Naive thymus-derived CD4-positive, alpha-beta T cell (primary cell): ENCODE measurements around the gene GRIA1. TPM values are rescaled to one million over a fixed set of nuclear protein-coding genes. Genes with fewer than 3 reads are reported as not detected.

Experiments
- ATAC-seq: fragments of 150-1000 bp; cut with Tn5 transposase; 2 replicates; pipeline ENCODE4 v1.10.0; 2021; ENCODE audit warnings: mild to moderate bottlenecking, moderate library complexity
- CTCF ChIA-PET: fragments of 350-600 bp; sonication (Branson Sonifier 250); formaldehyde crosslinking; loops from one replicate; lab custom pipeline; 2021; ENCODE audit warnings: antibody characterized with exemption; lab: Charles Lee
- POLR2A ChIA-PET: fragments of 350-600 bp; sonication (Branson Sonifier 250); formaldehyde crosslinking; loops from one replicate; lab custom pipeline; 2021; ENCODE audit warnings: antibody characterized with exemption, inconsistent platforms; lab: Charles Lee
- DNase-seq, 9 donors: peaks; one replicate each; pipeline versions ENCODE4 v3.0.0 to v3.0.0-alpha.2; 2020 to 2022; ENCODE audit warnings: mixed read lengths in 1 of 9
- H3K27ac ChIP-seq: one replicate; pipeline ENCODE4 v1.7.0; 2013; ENCODE audit warnings: mild to moderate bottlenecking, low read depth, low read length, moderate library complexity
- H3K27me3 ChIP-seq, 2 donors: one replicate each; pipeline ENCODE4 v1.7.0; 2013; ENCODE audit warnings: low read length in 2 of 2, mild to moderate bottlenecking in 2 of 2, moderate library complexity in 2 of 2; ENCODE audit not compliant: control insufficient read depth in 2 of 2, insufficient read depth in 2 of 2
- H3K36me3 ChIP-seq, 3 experiments: 1 replicate in 2 of 3; 2 replicates in 1 of 3; pipeline ENCODE4 v1.7.0; 2013; ENCODE audit warnings: low read length in 3 of 3, mild to moderate bottlenecking in 3 of 3, moderate library complexity in 1 of 3; ENCODE audit not compliant: insufficient read depth in 3 of 3, control insufficient read depth in 2 of 3
- H3K4me1 ChIP-seq, 2 donors: one replicate each; pipeline ENCODE4 v1.7.0; 2013; ENCODE audit warnings: low read length in 2 of 2, mild to moderate bottlenecking in 2 of 2, moderate library complexity in 1 of 2; ENCODE audit not compliant: control insufficient read depth in 2 of 2, insufficient read depth in 2 of 2
- H3K4me3 ChIP-seq: 2 replicates; pipeline ENCODE4 v1.7.0; 2013; ENCODE audit warnings: mild to moderate bottlenecking, low read length
- H3K9me3 ChIP-seq, 3 experiments: 1 replicate in 2 of 3; 2 replicates in 1 of 3; pipeline ENCODE4 v1.7.0; 2013; ENCODE audit warnings: low read length in 3 of 3; ENCODE audit not compliant: control insufficient read depth in 2 of 3
- H3K27ac Mint-ChIP-seq, 9 donors: one replicate each; pipeline ENCODE4 v1.8.0; 2020 to 2022; ENCODE audit warnings: mixed read lengths in 9 of 9, mild to moderate bottlenecking in 8 of 9, moderate library complexity in 5 of 9, inconsistent platforms in 2 of 9
- H3K27me3 Mint-ChIP-seq, 5 donors: one replicate each; pipeline ENCODE4 v1.8.0; 2021 to 2022; ENCODE audit warnings: mixed read lengths in 5 of 5, mild to moderate bottlenecking in 1 of 5
- H3K36me3 Mint-ChIP-seq, 5 donors: one replicate each; pipeline ENCODE4 v1.8.0; 2020 to 2022; ENCODE audit warnings: mixed read lengths in 5 of 5, mild to moderate bottlenecking in 3 of 5, inconsistent platforms in 1 of 5
- H3K4me1 Mint-ChIP-seq, 7 donors: one replicate each; pipeline ENCODE4 v1.8.0; 2020 to 2022; ENCODE audit warnings: mixed read lengths in 7 of 7, mild to moderate bottlenecking in 3 of 7, inconsistent platforms in 1 of 7
- H3K4me3 Mint-ChIP-seq, 10 donors: one replicate each; pipeline ENCODE4 v1.8.0; 2020 to 2022; ENCODE audit warnings: mild to moderate bottlenecking in 10 of 10, mixed read lengths in 10 of 10, moderate library complexity in 6 of 10, inconsistent platforms in 2 of 10
- H3K9me3 Mint-ChIP-seq, 11 donors: one replicate each; pipeline ENCODE4 v1.8.0; 2020 to 2022; ENCODE audit warnings: mixed read lengths in 11 of 11, mild to moderate bottlenecking in 4 of 11, inconsistent platforms in 1 of 11, moderate library complexity in 1 of 11
- intact Hi-C, 2 donors: fragments of 100-400 bp; cut with micrococcal nuclease; formaldehyde crosslinking; loops; one replicate each; pipeline ENCODE4 v1.15.1; 2023
- polyA plus RNA-seq, 2 donors: library from polyadenylated mRNA; unstranded; fragments of 300-500 nt; fragmentation: Illumina TruSeq; gene quantifications; one replicate each; pipeline ENCODE4 v1.2.3, GENCODE V29; 2021
- total RNA-seq, 6 experiments: library from RNA in 5 of 6; stranded (reverse) in 5 of 6; gene quantifications; 1 replicate in 5 of 6; 2 replicates in 1 of 6; pipeline ENCODE4 v1.2.3 and lab custom pipeline; 2021 to 2026

Gene GRIA1
- total and polyA plus RNA-seq, 7 experiments from 2014 or later, result not detected

DNA sequence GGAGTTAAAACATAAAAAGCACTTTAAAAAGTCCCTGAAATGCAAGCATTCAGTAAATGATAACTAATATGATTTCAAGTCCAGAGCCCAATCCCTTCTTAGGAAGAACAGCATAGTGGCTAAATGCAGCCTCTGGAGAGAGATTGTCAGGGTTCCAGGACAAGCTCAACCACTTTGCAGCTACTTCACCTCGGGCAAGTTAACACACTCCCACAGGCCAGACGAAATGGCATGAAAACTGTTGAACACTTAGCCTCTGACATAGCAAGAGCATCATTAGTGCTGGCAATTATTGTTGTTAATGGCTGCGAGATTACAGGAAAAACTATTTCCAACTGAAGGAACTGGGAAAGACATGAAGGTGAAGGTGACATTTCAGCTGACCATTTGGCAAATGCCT is 205.8 kb downstream of the GRIA1 start:
- Mint-ChIP-seq H3K9me3 (peaks cover 0 to 6% (median 0%) of the 10 kb centered on the region in 11 donors), H3K27me3 (peaks cover 0 to 19% (median 13%) of the 10 kb centered on the region in 5 donors), H3K4me1 (no peaks in the 10 kb centered on the region), H3K4me3 (no peak overlapping the region), H3K27ac (no peak overlapping the region), H3K36me3 (no peaks in the 10 kb centered on the region)
- no peaks in the 10 kb centered on the region for H3K9me3 ChIP-seq
- DNase-seq (no peak), ATAC-seq (no peak)
- no peaks in the 10 kb centered on the region for H3K36me3 ChIP-seq
- H3K4me3 ChIP-seq, result no peak overlapping the region
- ChIA-PET POLR2A (no interaction called here), CTCF (no interaction called here)
- H3K4me1 ChIP-seq, result no peaks in the 10 kb centered on the region
- intact Hi-C loops, result no loop called here
- no peaks in the 10 kb centered on the region for H3K27me3 ChIP-seq
- no peak overlapping the region for H3K27ac ChIP-seq

DNA sequence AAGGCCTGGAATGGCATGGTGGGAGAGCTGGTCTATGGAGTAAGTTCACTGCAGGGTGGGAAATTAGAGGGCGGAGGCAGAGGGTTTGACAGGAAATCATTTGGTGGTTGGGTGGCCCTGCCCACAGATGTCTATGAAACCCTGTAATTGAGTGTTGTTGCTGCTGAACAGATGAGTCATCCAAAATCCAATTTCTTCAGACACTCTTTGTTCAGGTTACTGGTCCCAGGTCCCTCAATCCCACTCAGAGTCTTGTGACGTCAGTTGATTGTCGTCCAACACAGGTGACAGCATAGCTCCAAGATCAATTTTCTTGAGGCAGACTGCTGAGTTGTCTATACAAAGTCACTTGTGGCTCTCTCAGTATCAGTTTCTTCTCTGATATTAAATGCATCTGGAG is 208.6 kb downstream of the GRIA1 start:
- no peak for DNase-seq
- Mint-ChIP-seq H3K27ac (no peak overlapping the region), H3K4me1 (no peaks in the 10 kb centered on the region), H3K36me3 (peaks cover 0 to 4% (median 0%) of the 10 kb centered on the region in 5 donors), H3K27me3 (peaks cover 0 to 19% (median 10%) of the 10 kb centered on the region in 5 donors), H3K4me3 (no peak overlapping the region), H3K9me3 (peaks cover 0 to 6% (median 0%) of the 10 kb centered on the region in 11 donors)
- Histone ChIP-seq H3K27ac (no peak overlapping the region), H3K9me3 (no peaks in the 10 kb centered on the region), H3K4me1 (no peaks in the 10 kb centered on the region), H3K36me3 (no peaks in the 10 kb centered on the region), H3K27me3 (no peaks in the 10 kb centered on the region), H3K4me3 (no peak overlapping the region)
- POLR2A ChIA-PET, result no interaction called here
- intact Hi-C loops, result no loop called here
- CTCF ChIA-PET, result no interaction called here
- ATAC-seq, result no peak

DNA sequence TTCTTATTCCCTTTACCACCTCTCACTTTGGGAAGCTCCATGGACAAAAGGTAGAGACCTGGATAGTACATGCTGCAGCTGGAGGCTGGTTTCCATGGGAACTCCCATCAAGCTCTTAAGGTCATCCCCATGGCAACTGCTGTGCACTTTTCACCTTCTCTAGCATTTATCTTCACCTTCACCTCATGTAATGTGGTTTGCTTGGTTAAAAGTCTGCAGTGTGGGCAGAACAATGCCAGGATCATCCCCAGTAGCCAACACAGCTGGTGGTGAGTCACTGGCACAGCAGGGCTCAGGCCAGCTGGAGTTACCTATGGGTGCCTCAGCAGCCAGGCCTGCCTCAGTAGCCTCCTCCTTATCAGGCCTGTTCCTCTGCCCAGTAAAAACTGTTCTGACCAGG is 210.5 kb downstream of the GRIA1 start:
- Histone ChIP-seq H3K4me3 (no peak overlapping the region), H3K27me3 (no peaks in the 10 kb centered on the region), H3K4me1 (no peaks in the 10 kb centered on the region), H3K27ac (no peak overlapping the region), H3K36me3 (no peaks in the 10 kb centered on the region), H3K9me3 (no peaks in the 10 kb centered on the region)
- H3K36me3 Mint-ChIP-seq, result peaks cover 0 to 4% (median 0%) of the 10 kb centered on the region in 5 donors
- DNase-seq (no peak), ATAC-seq (no peak)
- ChIA-PET CTCF (no interaction called here), POLR2A (no interaction called here)
- H3K9me3 Mint-ChIP-seq, result peaks cover 0 to 6% (median 2%) of the 10 kb centered on the region in 11 donors
- H3K4me3 Mint-ChIP-seq, result no peak overlapping the region
- peaks cover 0 to 14% (median 10%) of the 10 kb centered on the region in 5 donors for H3K27me3 Mint-ChIP-seq
- H3K27ac Mint-ChIP-seq, result no peak overlapping the region
- intact Hi-C loops, result no loop called here
- H3K4me1 Mint-ChIP-seq, result no peaks in the 10 kb centered on the region

DNA sequence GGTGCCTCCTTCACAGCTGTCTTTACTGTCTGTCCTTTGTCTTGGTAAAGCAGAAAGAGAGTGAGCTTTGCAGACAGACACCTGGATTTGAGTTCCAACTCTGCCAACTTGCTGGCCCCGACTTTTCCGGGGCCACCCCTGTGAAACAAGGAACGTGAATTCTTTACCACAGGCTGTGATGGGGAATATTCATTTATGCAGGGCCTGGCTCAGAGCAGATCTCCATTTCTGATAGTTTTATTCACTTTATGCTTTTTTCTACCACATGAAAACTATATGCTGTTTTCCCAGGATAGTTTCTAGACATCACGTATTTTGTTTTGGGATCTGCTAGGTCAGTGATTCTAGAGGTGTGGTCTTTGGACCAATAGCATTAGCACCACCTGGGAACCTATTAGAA is 211.8 kb downstream of the GRIA1 start:
- intact Hi-C loops, result no loop called here
- Mint-ChIP-seq H3K36me3 (peaks cover 0 to 4% (median 0%) of the 10 kb centered on the region in 5 donors), H3K27me3 (peaks cover 0 to 13% (median 10%) of the 10 kb centered on the region in 5 donors), H3K9me3 (peaks cover 0 to 6% (median 2%) of the 10 kb centered on the region in 11 donors), H3K4me3 (no peak overlapping the region), H3K27ac (no peak overlapping the region), H3K4me1 (no peaks in the 10 kb centered on the region)
- DNase-seq, result no peak
- Histone ChIP-seq H3K27me3 (no peaks in the 10 kb centered on the region), H3K36me3 (no peaks in the 10 kb centered on the region), H3K27ac (no peak overlapping the region), H3K9me3 (no peaks in the 10 kb centered on the region), H3K4me1 (no peaks in the 10 kb centered on the region), H3K4me3 (no peak overlapping the region)
- ChIA-PET POLR2A (no interaction called here), CTCF (no interaction called here)
- ATAC-seq, result no peak

DNA sequence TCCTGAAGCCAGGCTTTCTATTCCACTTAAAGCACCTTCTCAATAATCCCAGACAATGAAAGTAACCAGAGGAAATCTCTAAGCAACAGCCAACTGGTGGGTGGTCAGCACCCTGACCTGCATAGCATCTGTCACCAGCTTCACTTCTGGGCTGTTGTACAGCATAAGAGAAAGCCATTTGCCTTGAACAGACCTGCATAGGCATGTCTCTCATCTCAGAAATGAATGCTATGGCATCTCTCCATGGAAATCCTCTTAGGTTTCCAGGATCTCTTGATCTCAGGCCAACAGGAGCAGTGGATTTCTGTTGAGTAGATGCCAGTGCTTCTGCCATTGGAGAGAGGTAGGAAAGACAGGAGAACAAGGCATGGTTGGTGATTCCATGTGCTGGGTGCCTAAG is 213.6 kb downstream of the GRIA1 start:
- ATAC-seq (no peak), DNase-seq (no peak)
- Mint-ChIP-seq H3K36me3 (peaks cover 0 to 4% (median 0%) of the 10 kb centered on the region in 5 donors), H3K27ac (no peak overlapping the region), H3K27me3 (peaks cover 0 to 13% (median 10%) of the 10 kb centered on the region in 5 donors), H3K4me1 (no peaks in the 10 kb centered on the region), H3K9me3 (peaks cover 0 to 6% (median 2%) of the 10 kb centered on the region in 11 donors), H3K4me3 (no peak overlapping the region)
- H3K4me3 ChIP-seq, result no peak overlapping the region
- H3K4me1 ChIP-seq, result no peaks in the 10 kb centered on the region
- H3K27ac ChIP-seq, result no peak overlapping the region
- H3K27me3 ChIP-seq, result no peaks in the 10 kb centered on the region
- H3K36me3 ChIP-seq, result no peaks in the 10 kb centered on the region
- ChIA-PET POLR2A (no interaction called here), CTCF (no interaction called here)
- intact Hi-C loops, result no loop called here
- H3K9me3 ChIP-seq, result no peaks in the 10 kb centered on the region

DNA sequence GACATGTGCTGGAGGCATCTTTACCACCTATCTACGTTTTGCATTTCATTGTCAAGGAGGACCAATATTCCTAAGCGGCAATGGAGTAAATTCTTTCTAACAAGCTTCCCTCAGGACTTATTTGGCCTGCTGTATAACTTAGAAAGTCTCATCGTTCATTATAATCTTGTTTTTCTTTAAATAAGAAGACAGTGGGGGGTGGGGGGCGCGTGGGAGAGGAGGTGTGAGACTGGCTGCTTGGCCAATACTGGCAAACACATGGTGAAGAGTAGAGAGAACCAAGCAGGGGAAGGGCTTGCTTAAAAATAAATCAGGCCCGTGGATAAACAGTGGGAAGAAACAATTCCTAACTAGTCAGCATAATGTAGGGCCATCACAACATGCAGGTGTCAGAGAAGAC is 217.2 kb downstream of the GRIA1 start:
- H3K9me3 Mint-ChIP-seq, result peaks cover 0 to 14% (median 0%) of the 10 kb centered on the region in 11 donors
- intact Hi-C loops, result no loop called here
- ATAC-seq, result no peak
- Histone ChIP-seq H3K27ac (no peak overlapping the region), H3K9me3 (no peaks in the 10 kb centered on the region), H3K4me1 (no peaks in the 10 kb centered on the region), H3K36me3 (no peaks in the 10 kb centered on the region), H3K27me3 (no peaks in the 10 kb centered on the region), H3K4me3 (no peak overlapping the region)
- no peak for DNase-seq
- no peak overlapping the region for H3K27ac Mint-ChIP-seq
- POLR2A ChIA-PET, result no interaction called here
- no peak overlapping the region for H3K4me3 Mint-ChIP-seq
- no peaks in the 10 kb centered on the region for H3K36me3 Mint-ChIP-seq
- H3K27me3 Mint-ChIP-seq, result peaks cover 0 to 9% (median 0%) of the 10 kb centered on the region in 5 donors
- CTCF ChIA-PET, result no interaction called here
- no peaks in the 10 kb centered on the region for H3K4me1 Mint-ChIP-seq

DNA sequence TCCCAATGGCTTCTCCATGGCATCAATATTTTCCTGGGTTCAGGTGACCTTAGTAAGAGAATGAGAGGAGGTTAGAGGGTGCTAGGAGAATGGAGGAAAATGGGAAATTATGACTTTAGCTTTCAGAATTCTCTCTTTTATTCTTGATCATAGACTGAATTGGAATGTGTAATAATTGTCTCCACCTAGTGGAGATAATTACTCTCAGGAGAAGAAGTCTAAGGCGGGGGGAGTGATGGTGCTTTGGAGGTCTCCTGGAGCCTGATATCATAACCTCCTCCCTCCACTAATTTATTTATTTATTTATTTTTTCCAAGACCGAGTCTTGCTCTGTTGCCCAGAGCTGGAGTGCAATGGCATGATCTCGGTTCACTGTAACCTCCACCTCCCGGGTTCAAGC is 221.3 kb downstream of the GRIA1 start:
- Mint-ChIP-seq H3K9me3 (peaks cover 0 to 18% (median 0%) of the 10 kb centered on the region in 11 donors), H3K27ac (no peak overlapping the region), H3K36me3 (no peaks in the 10 kb centered on the region), H3K4me3 (no peak overlapping the region), H3K27me3 (peaks cover 0 to 9% (median 4%) of the 10 kb centered on the region in 5 donors), H3K4me1 (no peaks in the 10 kb centered on the region)
- intact Hi-C loops, result no loop called here
- no peaks in the 10 kb centered on the region for H3K4me1 ChIP-seq
- no peaks in the 10 kb centered on the region for H3K27me3 ChIP-seq
- no peaks in the 10 kb centered on the region for H3K36me3 ChIP-seq
- no peak for ATAC-seq
- no peak overlapping the region for H3K4me3 ChIP-seq
- no peak overlapping the region for H3K27ac ChIP-seq
- CTCF ChIA-PET, result no interaction called here
- DNase-seq, result no peak
- no peaks in the 10 kb centered on the region for H3K9me3 ChIP-seq
- POLR2A ChIA-PET, result no interaction called here
